Large intestine (tissue), 12 donors: ENCODE results near the gene TMPRSS11A. TPM values are rescaled to one million over a fixed set of nuclear protein-coding genes. Genes with fewer than 3 reads are reported as not detected.

Experiments used
- DNase-seq, 2 donors: peaks; one replicate each; pipeline versions ENCODE4 v3.0.0 to v3.0.0-alpha.2; 2013
- H3K27ac ChIP-seq: one replicate; pipeline ENCODE4 v1.5.1; 2013; ENCODE audit warnings: low read length
- H3K27me3 ChIP-seq: 2 replicates; pipeline ENCODE4 v1.6.1; 2013; ENCODE audit warnings: low read length; ENCODE audit not compliant: control insufficient read depth, insufficient read depth
- H3K36me3 ChIP-seq: 2 replicates; pipeline ENCODE4 v1.6.1; 2013; ENCODE audit warnings: low read length; ENCODE audit not compliant: control insufficient read depth, insufficient read depth
- H3K4me1 ChIP-seq: one replicate; pipeline ENCODE4 v1.6.1; 2013; ENCODE audit warnings: low read length; ENCODE audit not compliant: control insufficient read depth, insufficient read depth
- H3K4me3 ChIP-seq: one replicate; pipeline ENCODE4 v1.5.1; 2013; ENCODE audit warnings: low read length
- H3K9me3 ChIP-seq: one replicate; pipeline ENCODE4 v1.6.1; 2013; ENCODE audit warnings: mild to moderate bottlenecking, low read depth, low read length, moderate library complexity; ENCODE audit not compliant: control insufficient read depth
- WGBS: methylation state at CpG from one replicate; pipeline ENCODE4 v1.1.5; 2013; ENCODE audit warnings: low lambda C conversion rate; ENCODE audit not compliant: insufficient coverage; 5-methylcytosine and 5-hydroxymethylcytosine counted together
- long read RNA-seq, 11 donors: transcript quantifications; one replicate each; lab custom pipeline, GENCODE V29; 2026
- polyA plus RNA-seq: library from polyadenylated mRNA; unstranded; fragments of 120-200 nt; gene quantifications from one replicate; pipeline ENCODE4 v1.2.1, GENCODE V29; 2013

TMPRSS11A gene, protein sequence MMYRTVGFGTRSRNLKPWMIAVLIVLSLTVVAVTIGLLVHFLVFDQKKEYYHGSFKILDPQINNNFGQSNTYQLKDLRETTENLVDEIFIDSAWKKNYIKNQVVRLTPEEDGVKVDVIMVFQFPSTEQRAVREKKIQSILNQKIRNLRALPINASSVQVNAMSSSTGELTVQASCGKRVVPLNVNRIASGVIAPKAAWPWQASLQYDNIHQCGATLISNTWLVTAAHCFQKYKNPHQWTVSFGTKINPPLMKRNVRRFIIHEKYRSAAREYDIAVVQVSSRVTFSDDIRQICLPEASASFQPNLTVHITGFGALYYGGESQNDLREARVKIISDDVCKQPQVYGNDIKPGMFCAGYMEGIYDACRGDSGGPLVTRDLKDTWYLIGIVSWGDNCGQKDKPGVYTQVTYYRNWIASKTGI
- polyA plus RNA-seq: 0.04 TPM
- long read RNA-seq, donor 1: 0 reads
- long read RNA-seq, donor 2: 0 reads
- long read RNA-seq, donor 3: 0 reads
- long read RNA-seq, donor 4: 0 reads
- long read RNA-seq, donor 5: 0 reads
- long read RNA-seq, donor 6: 0 reads
- long read RNA-seq, donor 7: 0 reads
- long read RNA-seq, donor 8: 0 reads
- long read RNA-seq, donor 9: 0 reads
- long read RNA-seq, donor 10: 0 reads
- long read RNA-seq, donor 11: 0 reads

DNA sequence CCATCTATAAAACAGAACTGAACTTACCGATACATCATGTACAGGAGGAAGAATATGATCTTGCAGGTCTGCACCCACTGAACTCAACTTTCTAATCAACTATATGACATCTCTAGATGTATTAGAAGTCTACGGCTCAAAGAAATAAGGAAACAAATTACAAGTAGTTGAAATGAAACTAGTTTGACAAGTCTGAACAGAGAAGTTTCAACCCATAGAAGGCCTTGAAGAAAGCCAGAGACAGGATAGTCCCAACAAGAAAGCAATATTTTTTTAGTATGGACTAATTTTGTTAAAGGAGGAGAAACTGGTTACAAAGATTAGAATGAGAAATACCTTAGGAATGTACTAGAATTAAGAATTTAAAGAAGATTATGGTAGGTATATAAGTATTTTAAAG is at the start of gene TMPRSS11A:
TSS of gene TMPRSS11A (minus strand) at position 138 of the 400 bp plus-strand sequence. CDS start at position 38, 100 bp downstream.
- Histone ChIP-seq H3K36me3 (no peaks in the 10 kb centered on the region), H3K4me3 (no peak within 1 kb of the TSS), H3K27ac (no peak within 1 kb of the TSS), H3K27me3 (no peaks in the 10 kb centered on the region), H3K4me1 (no peaks in the 10 kb centered on the region), H3K9me3 (no peaks in the 10 kb centered on the region)
- no peak for DNase-seq
- WGBS: no CpG with 5 or more reads among the region's 2 CpGs

DNA sequence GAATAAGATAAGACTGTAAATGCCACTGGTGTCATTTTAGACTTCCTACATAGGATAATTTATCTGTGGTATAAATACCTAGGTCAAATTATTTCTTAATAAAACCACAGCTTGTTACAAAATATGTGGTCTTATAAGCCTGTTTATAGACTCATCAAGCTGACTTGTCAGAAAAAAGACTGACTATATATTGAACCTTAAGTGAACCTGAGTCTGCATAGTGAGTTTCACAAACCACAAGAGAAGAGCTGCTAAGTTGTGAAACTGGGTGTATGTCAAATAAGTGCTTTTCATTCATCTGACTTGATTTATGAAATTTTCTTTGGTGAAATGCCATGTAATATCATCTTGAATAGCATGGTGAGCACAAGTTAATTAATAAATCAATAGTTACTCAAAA is 48.4 kb upstream of the TMPRSS11A start:
- no peaks in the 10 kb centered on the region for H3K27me3 ChIP-seq
- H3K27ac ChIP-seq: no peak overlapping the region
- H3K4me3 ChIP-seq: no peak overlapping the region
- H3K36me3 ChIP-seq: no peaks in the 10 kb centered on the region
- DNase-seq: no peak
- no peaks in the 10 kb centered on the region for H3K9me3 ChIP-seq
- H3K4me1 ChIP-seq: no peaks in the 10 kb centered on the region

DNA sequence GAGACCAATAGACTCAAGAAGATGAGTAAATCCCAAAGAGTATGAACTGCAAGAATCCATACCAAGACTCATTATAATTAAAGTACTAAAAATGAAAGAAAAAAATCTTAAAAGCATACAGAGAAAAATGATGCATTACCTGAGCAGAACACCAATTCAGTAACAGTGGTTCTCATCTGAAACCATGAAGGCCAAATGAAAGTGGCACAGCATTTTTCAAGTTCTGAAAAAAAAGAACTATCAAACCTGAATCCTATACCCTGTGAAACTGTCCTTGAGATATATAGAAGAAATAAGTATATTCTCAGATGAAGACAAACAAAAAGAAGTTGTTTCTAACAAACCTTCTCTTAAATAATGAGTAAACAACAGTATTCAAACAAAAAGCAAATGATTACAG is 39.6 kb upstream of the TMPRSS11A start:
- no peaks in the 10 kb centered on the region for H3K9me3 ChIP-seq
- H3K27ac ChIP-seq: no peak overlapping the region
- no peaks in the 10 kb centered on the region for H3K4me1 ChIP-seq
- no peaks in the 10 kb centered on the region for H3K36me3 ChIP-seq
- no peaks in the 10 kb centered on the region for H3K27me3 ChIP-seq
- no peak overlapping the region for H3K4me3 ChIP-seq
- no peak for DNase-seq

DNA sequence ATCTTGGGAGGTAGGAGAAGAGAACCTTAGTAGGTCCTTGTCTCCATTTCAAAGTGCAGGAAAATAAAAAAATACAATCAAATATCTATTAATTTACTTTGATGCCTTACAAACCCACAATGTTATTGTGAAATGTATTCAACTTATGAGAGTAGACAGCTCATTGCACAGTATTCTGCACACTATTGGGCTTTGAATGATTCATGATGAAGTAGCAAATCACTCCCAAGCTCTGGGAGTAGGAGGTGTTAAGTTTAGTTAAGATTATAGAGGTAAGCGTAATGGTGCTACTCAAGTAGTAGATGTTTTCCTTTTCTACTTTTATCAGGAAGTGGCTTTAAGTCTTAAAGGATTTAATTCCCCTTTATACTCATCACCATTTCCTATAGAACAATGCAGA is 32.8 kb upstream of the TMPRSS11A start:
- H3K27me3 ChIP-seq: no peaks in the 10 kb centered on the region
- no peaks in the 10 kb centered on the region for H3K36me3 ChIP-seq
- no peak overlapping the region for H3K4me3 ChIP-seq
- no peak overlapping the region for H3K27ac ChIP-seq
- DNase-seq: no peak
- H3K4me1 ChIP-seq: no peaks in the 10 kb centered on the region
- H3K9me3 ChIP-seq: no peaks in the 10 kb centered on the region
- WGBS: no CpG with 5 or more reads among the region's 1 CpG

DNA sequence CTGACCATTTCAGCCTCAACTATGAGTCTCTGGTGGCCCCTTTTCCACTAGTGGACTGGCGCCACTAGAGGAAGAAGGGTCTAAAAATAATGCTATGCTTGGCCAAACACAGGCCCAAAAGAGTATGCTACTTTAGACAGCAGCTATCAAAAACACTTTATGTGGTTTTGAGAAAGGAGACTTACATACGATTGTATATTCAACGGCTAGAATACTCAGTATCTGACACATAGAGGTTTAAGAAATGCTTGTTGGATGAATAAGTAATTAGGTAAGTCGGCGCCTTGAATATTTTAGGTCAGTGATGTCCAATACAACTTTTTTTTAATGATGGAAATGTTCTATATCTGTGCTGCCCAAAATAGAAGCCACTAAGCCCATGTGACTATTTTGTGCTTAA is 25.7 kb upstream of the TMPRSS11A start:
- no CpG with 5 or more reads among the region's 5 CpGs for WGBS
- no peak for DNase-seq

DNA sequence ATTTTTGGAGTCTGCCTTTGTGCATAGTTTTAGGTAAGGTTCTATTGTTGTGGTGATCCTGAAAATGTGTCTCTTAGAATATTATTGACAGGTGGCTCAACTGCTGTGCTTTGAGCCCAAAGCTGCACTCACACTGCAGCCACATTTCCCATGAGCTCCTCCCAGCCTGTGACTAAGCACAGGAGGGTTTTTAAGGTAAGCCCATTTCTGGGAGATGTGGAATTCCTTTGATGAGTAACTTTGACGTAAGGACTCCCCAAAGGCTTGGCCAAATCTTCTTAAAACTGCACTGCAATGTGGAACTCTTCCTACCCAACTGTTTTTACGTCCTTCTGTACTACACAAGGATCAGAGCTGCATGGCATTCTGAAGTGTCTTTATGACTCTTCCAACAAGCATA is 20.0 kb upstream of the TMPRSS11A start:
- no peak overlapping the region for H3K4me3 ChIP-seq
- no peak overlapping the region for H3K27ac ChIP-seq
- H3K36me3 ChIP-seq: no peaks in the 10 kb centered on the region
- DNase-seq: no peak
- H3K4me1 ChIP-seq: no peaks in the 10 kb centered on the region
- WGBS: no CpG with 5 or more reads among the region's 2 CpGs
- no peaks in the 10 kb centered on the region for H3K9me3 ChIP-seq
- no peaks in the 10 kb centered on the region for H3K27me3 ChIP-seq

More for the DNA sequence above, 25.7 kb upstream of the TMPRSS11A start:
- Histone ChIP-seq H3K27me3 (no peaks in the 10 kb centered on the region), H3K9me3 (no peaks in the 10 kb centered on the region), H3K27ac (no peak overlapping the region), H3K4me1 (no peaks in the 10 kb centered on the region), H3K4me3 (no peak overlapping the region), H3K36me3 (no peaks in the 10 kb centered on the region)

DNA sequence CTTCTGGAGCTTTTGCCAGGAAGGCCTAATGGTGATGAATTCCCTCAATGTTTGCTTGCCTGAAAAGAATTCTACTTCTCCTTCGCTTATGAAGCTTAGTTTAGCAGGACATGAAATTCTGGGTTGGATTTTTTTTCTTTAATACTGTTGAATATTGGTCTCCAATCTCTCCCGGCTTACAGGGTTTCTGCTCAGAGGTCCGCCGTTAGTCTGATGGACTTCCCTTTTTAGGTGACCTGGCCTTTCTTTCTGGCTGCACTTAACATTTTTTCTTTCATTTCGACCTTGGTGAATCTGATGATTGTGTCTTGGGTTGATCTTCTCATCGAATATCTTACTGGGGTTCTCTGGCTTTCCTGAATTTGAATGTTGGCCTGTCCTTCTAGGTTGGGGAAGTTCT is 17.2 kb upstream of the TMPRSS11A start:
- H3K4me1 ChIP-seq: no peaks in the 10 kb centered on the region
- no peaks in the 10 kb centered on the region for H3K9me3 ChIP-seq
- no peaks in the 10 kb centered on the region for H3K36me3 ChIP-seq
- 100% methylated on average over 2 of the region's 6 CpGs for WGBS
- H3K4me3 ChIP-seq: no peak overlapping the region
- no peak for DNase-seq
- no peak overlapping the region for H3K27ac ChIP-seq
- no peaks in the 10 kb centered on the region for H3K27me3 ChIP-seq

DNA sequence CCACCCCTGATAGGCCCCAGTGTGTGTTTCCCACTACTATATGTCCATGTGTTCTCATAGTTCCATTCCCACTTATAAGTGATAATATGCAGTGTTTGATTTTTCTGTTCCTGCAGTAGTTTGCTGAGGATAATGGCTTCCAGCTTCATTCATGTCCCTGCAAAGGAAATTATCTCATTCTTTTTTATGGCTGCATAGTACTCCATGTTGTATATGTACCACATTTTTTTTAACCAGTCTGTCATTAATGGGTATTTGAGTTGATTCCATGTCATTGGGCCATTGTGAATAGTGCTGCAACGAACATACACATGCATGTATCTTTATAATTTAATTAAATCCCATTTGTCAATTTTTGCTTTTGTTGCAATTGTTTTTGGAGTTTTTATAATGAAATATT is 10.3 kb upstream of the TMPRSS11A start:
- WGBS: no CpG with 5 or more reads among the region's 1 CpG
- H3K27me3 ChIP-seq: no peaks in the 10 kb centered on the region
- H3K36me3 ChIP-seq: no peaks in the 10 kb centered on the region
- H3K4me3 ChIP-seq: no peak overlapping the region
- H3K9me3 ChIP-seq: peaks cover 3% of the 10 kb centered on the region
- no peaks in the 10 kb centered on the region for H3K4me1 ChIP-seq
- no peak for DNase-seq
- H3K27ac ChIP-seq: no peak overlapping the region

DNA sequence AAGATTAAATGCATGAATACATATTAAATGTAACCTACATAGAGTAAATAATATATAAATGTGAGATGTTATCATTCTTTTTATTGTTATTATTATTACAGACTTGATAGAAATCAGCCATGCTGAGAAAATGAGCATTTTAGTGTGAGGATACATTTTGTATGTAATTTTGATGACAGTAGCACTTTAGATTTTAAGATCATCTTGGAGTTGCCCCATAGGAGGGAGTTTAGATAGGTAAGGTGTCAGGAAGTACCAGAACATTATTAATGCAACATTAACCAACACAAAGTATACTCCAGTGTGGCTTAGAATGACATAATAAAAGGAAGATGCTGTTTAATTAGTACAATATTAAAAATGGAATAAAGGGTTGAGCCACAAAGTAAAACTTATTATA is 8.4 kb downstream of the TMPRSS11A start:
- H3K4me3 ChIP-seq: no peak overlapping the region
- H3K27me3 ChIP-seq: no peaks in the 10 kb centered on the region
- no peak for DNase-seq
- H3K4me1 ChIP-seq: no peaks in the 10 kb centered on the region
- H3K27ac ChIP-seq: no peak overlapping the region
- H3K9me3 ChIP-seq: no peaks in the 10 kb centered on the region
- H3K36me3 ChIP-seq: no peaks in the 10 kb centered on the region

DNA sequence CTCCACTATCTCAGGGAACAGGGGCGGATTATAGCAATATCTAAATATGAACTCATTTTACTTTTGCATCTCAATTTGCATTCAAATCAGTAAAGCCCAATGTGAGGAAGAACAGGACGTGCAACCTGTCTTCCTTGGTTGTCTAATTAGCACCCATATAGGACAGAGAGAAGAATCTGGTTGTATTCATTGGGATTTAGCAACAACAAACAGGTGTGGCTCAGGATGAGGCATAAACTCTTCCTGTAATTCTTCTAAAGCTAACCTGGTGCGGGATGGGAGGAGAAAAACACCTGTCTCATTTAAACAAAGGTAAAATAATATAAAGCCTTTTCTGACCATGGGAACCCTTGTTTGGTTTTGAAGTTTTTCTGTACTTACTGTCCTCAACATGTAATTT is 22.2 kb downstream of the TMPRSS11A start:
- Histone ChIP-seq H3K36me3 (no peaks in the 10 kb centered on the region), H3K4me1 (no peaks in the 10 kb centered on the region), H3K4me3 (no peak overlapping the region), H3K27ac (no peak overlapping the region), H3K9me3 (no peaks in the 10 kb centered on the region), H3K27me3 (no peaks in the 10 kb centered on the region)
- DNase-seq: no peak
- whole genome bisulfite sequencing: no CpG with 5 or more reads among the region's 3 CpGs

DNA sequence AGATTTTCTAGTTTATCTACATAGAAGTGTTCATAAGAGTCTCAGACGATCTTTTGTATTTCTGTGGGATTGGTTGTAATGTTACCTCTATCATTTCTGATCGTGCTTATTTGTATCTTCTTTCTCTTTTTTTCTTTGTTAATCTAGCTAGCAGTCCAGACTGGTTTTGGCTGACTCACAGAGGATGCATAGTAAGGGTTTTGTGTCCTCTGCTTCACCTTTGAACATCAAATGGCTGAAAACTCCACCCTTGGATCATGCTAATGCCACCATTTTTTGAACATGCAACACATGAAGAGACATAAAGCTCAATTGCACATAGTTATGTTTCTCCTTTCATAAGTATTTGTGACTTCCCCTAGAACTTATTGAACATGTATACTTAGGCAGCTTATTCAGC is 22.8 kb downstream of the TMPRSS11A start:
- Histone ChIP-seq H3K9me3 (no peaks in the 10 kb centered on the region), H3K27me3 (no peaks in the 10 kb centered on the region), H3K27ac (no peak overlapping the region), H3K4me1 (no peaks in the 10 kb centered on the region), H3K36me3 (no peaks in the 10 kb centered on the region), H3K4me3 (no peak overlapping the region)
- no peak for DNase-seq
- WGBS: 86% methylated on average over 1 of the region's 2 CpGs
